ENCODE data around the gene MACROD2.

DNA sequence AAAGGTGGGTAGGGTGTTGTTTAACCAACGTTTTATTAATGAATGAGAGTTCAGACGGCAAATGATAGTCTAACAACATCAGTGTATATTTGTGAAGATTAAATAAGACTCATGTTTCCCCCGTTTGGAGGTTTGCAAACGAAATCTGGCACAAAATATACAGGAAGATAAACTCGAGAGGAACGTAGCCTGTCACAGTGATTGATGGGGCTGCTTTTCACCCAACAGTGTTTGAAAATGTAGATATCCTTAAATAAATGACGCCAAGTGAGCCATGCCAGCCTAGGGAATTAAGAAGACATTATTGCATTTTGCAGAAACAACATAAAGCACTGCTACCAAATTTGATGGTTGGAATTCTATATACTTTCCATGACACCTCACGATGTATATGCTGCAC lies 1038.6 kb downstream of the MACROD2 start:
- TF ChIP-seq ZNF274 (IDR thresholded peaks at IDR 0.05; ENCODE audit: low read depth, low read length) = no peak
- no peak for TF ChIP-seq YY1 (IDR thresholded peaks at IDR 0.05; ENCODE audit: insufficient read depth, insufficient read length)
